ENCODE data around the gene SP4.

DNA sequence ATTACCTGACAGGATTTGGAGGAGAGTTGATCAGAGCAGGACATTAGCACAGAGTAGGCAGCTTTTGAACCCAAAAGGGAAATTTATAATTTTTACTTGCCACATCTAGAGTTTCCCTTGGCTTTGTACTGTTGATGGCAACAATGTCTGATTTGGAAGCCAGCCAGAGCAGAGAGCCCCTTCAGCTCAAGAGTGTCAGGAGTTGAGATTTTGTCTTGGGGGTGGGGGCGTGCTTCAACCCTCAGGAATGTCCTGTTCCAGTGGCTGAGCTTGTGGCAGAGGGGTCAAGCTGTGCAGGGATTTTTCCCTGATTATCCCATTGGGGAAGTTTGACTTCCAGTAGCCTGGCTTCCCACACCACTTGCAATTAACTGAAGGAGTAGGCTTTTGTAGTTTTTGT is 27.0 kb downstream of the SP4 start:
- no peak for TF ChIP-seq POLR2A (IDR thresholded peaks at IDR 0.05)
- TF ChIP-seq, protein P1, sequence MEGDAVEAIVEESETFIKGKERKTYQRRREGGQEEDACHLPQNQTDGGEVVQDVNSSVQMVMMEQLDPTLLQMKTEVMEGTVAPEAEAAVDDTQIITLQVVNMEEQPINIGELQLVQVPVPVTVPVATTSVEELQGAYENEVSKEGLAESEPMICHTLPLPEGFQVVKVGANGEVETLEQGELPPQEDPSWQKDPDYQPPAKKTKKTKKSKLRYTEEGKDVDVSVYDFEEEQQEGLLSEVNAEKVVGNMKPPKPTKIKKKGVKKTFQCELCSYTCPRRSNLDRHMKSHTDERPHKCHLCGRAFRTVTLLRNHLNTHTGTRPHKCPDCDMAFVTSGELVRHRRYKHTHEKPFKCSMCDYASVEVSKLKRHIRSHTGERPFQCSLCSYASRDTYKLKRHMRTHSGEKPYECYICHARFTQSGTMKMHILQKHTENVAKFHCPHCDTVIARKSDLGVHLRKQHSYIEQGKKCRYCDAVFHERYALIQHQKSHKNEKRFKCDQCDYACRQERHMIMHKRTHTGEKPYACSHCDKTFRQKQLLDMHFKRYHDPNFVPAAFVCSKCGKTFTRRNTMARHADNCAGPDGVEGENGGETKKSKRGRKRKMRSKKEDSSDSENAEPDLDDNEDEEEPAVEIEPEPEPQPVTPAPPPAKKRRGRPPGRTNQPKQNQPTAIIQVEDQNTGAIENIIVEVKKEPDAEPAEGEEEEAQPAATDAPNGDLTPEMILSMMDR (IDR thresholded peaks at IDR 0.05): no peak

All from right lobe of liver (tissue), 4 donors.